GM18867 (cell line): ENCODE measurements around the gene TXNRD3.

Source experiments
- ATAC-seq: cut with Tn5 transposase; IDR thresholded peaks from one replicate; pipeline ENCODE4 v1.9.1; 2021; ENCODE audit warnings: mild to moderate bottlenecking, moderate library complexity; ENCODE audit not compliant: unreplicated experiment

The TXNRD3 gene

DNA sequence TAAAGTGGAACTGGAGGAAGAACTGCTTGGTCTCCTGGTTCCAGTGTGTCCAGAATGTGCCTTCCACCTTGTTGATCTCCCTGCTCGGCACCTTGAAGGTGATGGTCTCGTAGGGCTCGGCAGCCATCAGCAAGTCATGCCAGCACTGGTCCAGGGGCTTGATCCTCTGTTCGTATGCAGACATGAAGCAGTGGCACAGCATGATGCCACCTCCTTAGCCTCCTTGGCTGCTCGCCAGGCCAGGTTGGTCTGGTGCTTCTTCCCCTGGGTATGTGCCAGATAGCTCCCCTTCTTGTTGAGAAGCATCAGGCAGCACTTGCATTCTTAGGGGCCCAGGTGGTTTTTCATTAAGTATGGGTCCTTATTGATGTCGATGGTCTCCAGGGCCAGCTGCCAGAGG lies 17.8 kb upstream of the TXNRD3 start:
- no peak for ATAC-seq

DNA sequence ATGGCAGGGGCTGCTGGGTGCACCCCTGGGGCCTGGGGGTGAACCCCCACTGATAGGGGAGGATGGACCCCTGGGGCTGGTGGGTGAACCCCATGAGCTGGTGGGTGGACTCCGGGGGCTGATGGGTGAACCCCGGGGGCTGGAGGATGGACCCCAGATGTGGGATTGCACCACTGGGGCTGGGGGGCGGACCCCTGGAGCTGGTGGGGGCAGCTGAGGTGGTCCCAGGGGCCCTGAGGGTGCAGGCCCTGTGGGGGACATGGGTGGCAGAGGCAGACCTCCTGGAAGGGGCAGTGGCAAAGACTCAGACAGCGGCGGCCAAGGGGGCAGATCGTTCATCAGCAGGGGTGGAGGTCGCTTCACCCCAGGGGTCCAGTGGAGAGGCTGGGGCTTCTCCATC lies 17.4 kb upstream of the TXNRD3 start:
- ATAC-seq, result no peak

- ATAC-seq, result no peak
These were observed 16.6 kb upstream of the TXNRD3 start for GRCh38 chr3:126671521-126671920.

GRCh38 chr3:126668450-126669401 lies 13.8 kb upstream of the TXNRD3 start:
- no peak for ATAC-seq

- no peak for ATAC-seq
These were observed 12.9 kb upstream of the TXNRD3 start for GRCh38 chr3:126667631-126668449.

GRCh38 chr3:126666658-126667528 lies 12.0 kb upstream of the TXNRD3 start:
- no peak for ATAC-seq

- no peak for ATAC-seq
These were observed 11.2 kb upstream of the TXNRD3 start for GRCh38 chr3:126665959-126666657.

DNA sequence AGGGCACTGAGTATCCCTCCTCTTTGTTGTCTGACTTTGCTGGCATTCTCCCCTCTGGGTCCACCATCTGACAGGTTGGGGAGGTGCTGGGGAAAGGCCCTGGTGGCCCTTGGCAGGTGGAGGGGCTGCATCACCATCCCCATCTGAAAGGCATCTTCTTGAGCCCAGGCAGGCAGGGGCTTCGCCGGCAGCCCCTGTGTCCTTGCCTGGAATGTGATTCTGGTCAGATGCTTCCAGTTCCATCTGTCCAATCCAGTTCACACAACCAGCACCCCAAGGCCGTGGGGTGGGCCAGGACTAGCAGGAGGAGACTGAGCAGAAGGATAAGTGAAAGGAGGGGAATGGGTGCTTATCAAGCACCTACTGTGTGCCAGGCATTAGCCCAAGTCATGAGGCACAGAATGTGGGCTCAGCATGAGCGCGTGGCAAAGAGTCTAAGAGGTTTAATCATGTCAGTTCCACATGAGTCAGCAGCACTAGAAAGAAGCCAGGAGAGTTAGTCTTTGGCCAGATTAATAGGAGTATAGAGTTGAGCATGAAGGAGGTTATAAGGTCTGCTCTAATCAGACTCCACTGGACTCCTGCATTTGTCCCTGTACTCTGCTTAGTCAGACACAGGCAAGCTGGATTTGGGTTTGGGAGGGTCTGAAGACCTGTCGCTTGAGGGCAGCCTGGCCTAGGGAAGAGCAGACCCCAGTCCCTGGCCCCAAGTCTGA lies 10.5 kb upstream of the TXNRD3 start:
- no peak for ATAC-seq

- no peak for ATAC-seq
These were observed 9.8 kb upstream of the TXNRD3 start for GRCh38 chr3:126664591-126665214.

GRCh38 chr3:126663750-126664149 lies 8.8 kb upstream of the TXNRD3 start:
- no peak for ATAC-seq

GRCh38 chr3:126663257-126663656 lies 8.3 kb upstream of the TXNRD3 start:
- no peak for ATAC-seq

- no peak for ATAC-seq
These were observed 6.8 kb upstream of the TXNRD3 start for GRCh38 chr3:126661532-126662364.

GRCh38 chr3:126659915-126660886 lies 5.3 kb upstream of the TXNRD3 start:
- ATAC-seq, result no peak

DNA sequence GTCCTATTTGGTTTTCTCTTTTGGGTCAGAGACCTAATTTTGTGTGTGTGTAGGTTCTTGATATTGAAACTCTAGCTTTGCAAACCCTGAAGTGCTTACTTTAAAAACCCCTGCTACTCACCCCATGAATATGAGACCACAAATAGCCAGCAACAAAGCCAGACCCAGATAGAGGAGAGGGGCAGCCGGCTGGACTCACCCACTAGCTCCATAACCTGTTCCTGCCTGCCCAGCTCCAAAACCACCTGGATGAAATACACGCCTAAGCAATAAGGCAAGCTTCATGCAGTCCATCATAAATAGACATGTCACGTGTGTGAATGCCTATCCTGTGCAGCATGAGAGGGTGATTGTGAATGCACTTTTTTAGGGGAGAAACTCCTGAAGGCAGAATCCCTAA lies 3.7 kb upstream of the TXNRD3 start:
- ATAC-seq, result no peak

DNA sequence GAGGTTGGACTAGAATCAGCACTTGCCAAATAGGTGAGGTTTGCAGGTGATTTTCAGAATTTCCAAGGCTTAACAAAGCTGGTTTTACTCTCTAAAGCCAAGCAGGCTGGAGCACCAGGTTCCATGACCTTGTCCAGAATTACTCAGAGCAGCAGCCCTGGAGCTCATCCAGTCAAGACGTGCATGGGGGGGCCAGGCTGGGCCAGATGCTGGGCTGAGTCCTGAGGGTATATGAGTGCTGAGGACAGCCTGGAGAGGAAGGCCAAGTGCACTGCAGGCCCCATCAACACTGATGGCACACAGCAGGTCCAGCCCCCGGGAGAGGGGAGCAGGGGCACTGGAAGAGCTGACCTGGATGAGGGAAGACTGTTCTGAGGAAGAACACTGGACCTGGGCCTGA lies 3.0 kb upstream of the TXNRD3 start:
- ATAC-seq, result no peak

DNA sequence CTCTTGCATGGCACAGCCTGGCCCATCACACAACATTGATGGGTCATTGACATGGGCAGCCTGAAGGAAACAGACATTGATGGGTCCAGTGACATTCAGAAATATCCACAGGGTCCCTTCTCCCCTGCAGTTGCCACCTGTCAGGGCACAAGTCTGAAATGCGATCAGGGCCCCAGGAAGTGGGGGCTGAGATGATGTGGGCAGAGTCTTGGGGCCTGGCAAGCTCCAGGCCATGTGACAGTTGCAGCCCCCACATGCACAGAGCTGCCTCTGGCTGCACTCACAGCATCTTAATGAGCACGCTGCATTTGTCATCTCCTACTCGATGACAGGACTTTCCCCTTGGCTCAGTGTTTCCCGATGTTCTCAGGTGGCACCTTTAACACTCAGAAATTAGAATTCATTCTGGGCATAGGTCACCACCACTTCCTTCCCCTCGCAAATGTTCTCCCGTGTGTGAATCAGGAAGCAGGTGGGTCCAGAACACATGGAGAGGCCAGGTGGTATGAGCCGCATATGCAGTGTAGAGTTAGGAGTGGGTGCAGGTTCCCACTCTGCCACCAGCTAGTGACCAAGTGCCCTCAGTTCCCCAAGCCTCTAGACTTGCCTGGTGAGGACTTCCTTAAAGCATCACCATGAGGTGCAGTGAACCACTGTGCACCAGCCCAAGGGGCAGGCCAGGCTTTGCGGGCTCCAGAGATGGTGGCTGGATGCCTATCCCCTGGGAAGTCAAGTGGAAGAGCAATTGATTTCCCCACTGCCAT lies 1.6 kb upstream of the TXNRD3 start:
- no peak for ATAC-seq
